ENCODE results near the gene CYLD. TPM values are rescaled to one million over a fixed set of nuclear protein-coding genes. Genes with fewer than 3 reads are reported as not detected.

The CYLD gene
- total RNA-seq, 3 donors from 2014 or later = 40.6 to 62.9 (median 43.4) TPM

GRCh38 chr16:50717091-50717490 is 24.8 kb upstream of the CYLD start:
- intact Hi-C loops (cut with DNase I; ENCODE audit: low total_unique reads) = no loop called here
- H3K36me3 ChIP-seq = no peaks in the 10 kb centered on the region
- H3K4me3 ChIP-seq = no peak overlapping the region
- H3K4me1 ChIP-seq = no peaks in the 10 kb centered on the region
- no peak overlapping the region for H3K27ac ChIP-seq
- TF ChIP-seq POLR2A (IDR thresholded peaks at IDR 0.05) (no peak), POLR2AphosphoS5 (IDR thresholded peaks at IDR 0.05) (no peak), CTCF (IDR thresholded peaks at IDR 0.05) (no peak)
- no peaks in the 10 kb centered on the region for H3K9me3 ChIP-seq
- H3K27me3 ChIP-seq = no peaks in the 10 kb centered on the region
- DNase-seq (ENCODE audit: low spot score in 2 of 2) = no peak

- no peaks in the 10 kb centered on the region for H3K36me3 ChIP-seq
- TF ChIP-seq CTCF (IDR thresholded peaks at IDR 0.05) (no peak), POLR2AphosphoS5 (IDR thresholded peaks at IDR 0.05) (no peak), POLR2A (IDR thresholded peaks at IDR 0.05) (no peak)
- no peak for DNase-seq (ENCODE audit: low spot score in 2 of 2)
- intact Hi-C loops (cut with DNase I; ENCODE audit: low total_unique reads) = no loop called here
- no peak overlapping the region for H3K4me3 ChIP-seq
- no peak overlapping the region for H3K27ac ChIP-seq
- no peaks in the 10 kb centered on the region for H3K27me3 ChIP-seq
- no peaks in the 10 kb centered on the region for H3K9me3 ChIP-seq
- no peaks in the 10 kb centered on the region for H3K4me1 ChIP-seq
These were observed 24.4 kb upstream of the CYLD start for GRCh38 chr16:50717494-50717893.

GRCh38 chr16:50718061-50718760 is 23.7 kb upstream of the CYLD start:
- Histone ChIP-seq H3K4me1 (no peaks in the 10 kb centered on the region), H3K9me3 (no peaks in the 10 kb centered on the region), H3K4me3 (peak overlapping the region in 1 of 3 donors; percentile 19), H3K27me3 (no peaks in the 10 kb centered on the region), H3K27ac (peak overlapping the region; percentile 81 to 83), H3K36me3 (no peaks in the 10 kb centered on the region)
- DNase-seq (ENCODE audit: low spot score in 2 of 2) = no peak
- intact Hi-C loops (cut with DNase I; ENCODE audit: low total_unique reads) = no loop called here
- TF ChIP-seq CTCF (IDR thresholded peaks at IDR 0.05) (no peak), POLR2A (IDR thresholded peaks at IDR 0.05) (no peak), POLR2AphosphoS5 (IDR thresholded peaks at IDR 0.05) (no peak)

- Histone ChIP-seq H3K27ac (peak overlapping the region; percentile 81 to 83), H3K4me3 (peak overlapping the region in 2 of 3 donors; percentile 6 to 23), H3K27me3 (no peaks in the 10 kb centered on the region), H3K36me3 (no peaks in the 10 kb centered on the region), H3K9me3 (no peaks in the 10 kb centered on the region), H3K4me1 (no peaks in the 10 kb centered on the region)
- intact Hi-C loops (cut with DNase I; ENCODE audit: low total_unique reads) = no loop called here
- TF ChIP-seq CTCF (IDR thresholded peaks at IDR 0.05) = no peak
- TF ChIP-seq POLR2AphosphoS5 (IDR thresholded peaks at IDR 0.05) = no peak
- TF ChIP-seq POLR2A (IDR thresholded peaks at IDR 0.05) = no peak
- DNase-seq (ENCODE audit: low spot score in 2 of 2) = no peak
These were observed 23.0 kb upstream of the CYLD start for GRCh38 chr16:50718761-50719400.
